GM18909 (cell line): ENCODE data around the gene FAM78A.
"Not testable (repeated sequence)": the region's sequence is repeated elsewhere in the genome, so short reads cannot be mapped to it uniquely, and the experiment has no call there.

Experiments used
- ATAC-seq: cut with Tn5 transposase; IDR thresholded peaks from one replicate; pipeline ENCODE4 v1.9.1; 2021; ENCODE audit warnings: mild to moderate bottlenecking; ENCODE audit not compliant: unreplicated experiment, poor library complexity

Gene FAM78A

GRCh38 chr9:131282688-131283422, 6.5 kb upstream of the FAM78A start:
- ATAC-seq = no peak

- ATAC-seq = no peak
These were observed 5.9 kb upstream of the FAM78A start for GRCh38 chr9:131282175-131282574.

- ATAC-seq = no peak
These were observed 5.0 kb upstream of the FAM78A start for GRCh38 chr9:131281119-131281965.

GRCh38 chr9:131280660-131281059, 4.3 kb upstream of the FAM78A start:
- no peak for ATAC-seq

- no peak for ATAC-seq
These were observed 3.7 kb upstream of the FAM78A start for GRCh38 chr9:131279863-131280570.

- ATAC-seq = no peak
These were observed 3.0 kb upstream of the FAM78A start for GRCh38 chr9:131279196-131279862.

GRCh38 chr9:131278702-131279111, 2.4 kb upstream of the FAM78A start:
- no peak for ATAC-seq

GRCh38 chr9:131277910-131278701, 1.8 kb upstream of the FAM78A start:
- peak; percentile 34 for ATAC-seq

- no peak for ATAC-seq
These were observed 1.1 kb upstream of the FAM78A start for GRCh38 chr9:131277287-131277909.

GRCh38 chr9:131276891-131277286, 579 bp upstream of the FAM78A start:
- ATAC-seq = no peak

GRCh38 chr9:131275332-131276093, 797 bp downstream of the FAM78A start:
- ATAC-seq = no peak

- no peak for ATAC-seq
These were observed 1.5 kb downstream of the FAM78A start for GRCh38 chr9:131274674-131275331.

GRCh38 chr9:131273856-131274673, 2.2 kb downstream of the FAM78A start:
- no peak for ATAC-seq

GRCh38 chr9:131273146-131273855, 3.0 kb downstream of the FAM78A start:
- ATAC-seq = no peak

GRCh38 chr9:131272212-131272611, 4.1 kb downstream of the FAM78A start:
- no peak for ATAC-seq

GRCh38 chr9:131271506-131271931, 4.8 kb downstream of the FAM78A start:
- no peak for ATAC-seq

- not testable (repeated sequence) for ATAC-seq
These were observed 5.4 kb downstream of the FAM78A start for GRCh38 chr9:131271016-131271273.
